HCT116 (cell line): ENCODE data around the gene EDN2. TPM values are rescaled to one million over a fixed set of nuclear protein-coding genes. Genes with fewer than 3 reads are reported as not detected.

Experiments used
- ATAC-seq: fragments of 200-7000 bp; cut with Tn5 transposase; 2 replicates; pipeline ENCODE4 v1.9.1; 2020; ENCODE audit warnings: mild to moderate bottlenecking, moderate library complexity
- BruUV-seq: library from RNA; stranded (reverse); fragments of 400-500 nt; replicated peaks from 2 replicates; lab custom pipeline; 2021; lab: Mats Ljungman, UMichigan
- CTCF ChIA-PET: fragments of 300-600 bp; sonication (Branson Sonifier 250); formaldehyde crosslinking; loops from one replicate; lab custom pipeline; 2021; ENCODE audit warnings: antibody characterized with exemption; lab: Charles Lee
- POLR2A ChIA-PET: fragments of 300-600, 350-600 bp; sonication (Branson Sonifier 250); formaldehyde crosslinking; loops from one replicate; lab custom pipeline; 2021; ENCODE audit warnings: antibody characterized with exemption; lab: Charles Lee
- RAD21 ChIA-PET, 2 experiments: fragments of 300-600 bp; sonication (Branson Sonifier 250); formaldehyde crosslinking; loops; one replicate each; lab custom pipeline; 2023; ENCODE audit warnings: low total read pairs in 2 of 2; ENCODE audit not compliant: uncharacterized antibody in 2 of 2, unreplicated experiment in 2 of 2, low non-redundant PET in 1 of 2; lab: Charles Lee
- DNase-seq: peaks from one replicate; pipeline ENCODE4 v3.0.0-alpha.2; 2010; ENCODE audit warnings: low read depth, low spot score
- H2AFZ ChIP-seq: fragments of 200-600 bp; shearing (Covaris generic), sonication (generic); 2 replicates; pipeline ENCODE4 v1.6.1; 2017; ENCODE audit warnings: low read depth, mixed run types, mixed read lengths, antibody characterized with exemption, low read length; ENCODE audit not compliant: poor library complexity, severe bottlenecking
- H3K27ac ChIP-seq: 2 replicates; pipeline ENCODE4 v1.5.1; 2012; ENCODE audit warnings: low read depth, low read length
- H3K27me3 ChIP-seq: fragments of 200-600 bp; sonication (generic); 2 replicates; pipeline ENCODE4 v1.6.1; 2016; ENCODE audit warnings: mixed run types, low read length, mixed read lengths; ENCODE audit not compliant: insufficient read depth
- H3K36me3 ChIP-seq, 2 experiments: fragments of 200-500 bp in 1 of 2; fragments of 200-600 bp in 1 of 2; sonication (Bioruptor generic) in 1 of 2; sonication (generic) in 1 of 2; 2 replicates each; pipeline versions ENCODE4 v1.5.1 to v1.6.1; 2014 to 2016; ENCODE audit warnings: low read length in 2 of 2, inconsistent platforms in 1 of 2, mixed read lengths in 1 of 2, mixed run types in 1 of 2; ENCODE audit not compliant: insufficient read depth in 2 of 2, control insufficient read depth in 1 of 2
- H3K4me1 ChIP-seq, 2 experiments: fragments of 200-600 bp in 1 of 2; sonication (generic) in 1 of 2; 2 replicates each; pipeline versions ENCODE4 v1.5.1 to v1.6.1; 2012 to 2017; ENCODE audit warnings: low read length in 2 of 2, inconsistent platforms in 1 of 2, mild to moderate bottlenecking in 1 of 2, mixed read lengths in 1 of 2, mixed run types in 1 of 2, moderate library complexity in 1 of 2; ENCODE audit not compliant: insufficient read depth in 2 of 2, control insufficient read depth in 1 of 2
- H3K4me2 ChIP-seq: fragments of 200-600 bp; sonication (generic); 2 replicates; pipeline ENCODE4 v1.6.1; 2017; ENCODE audit warnings: mixed run types, low read length, mixed read lengths
- H3K4me3 ChIP-seq, 2 experiments: fragments of 200-600 bp in 1 of 2; sonication (generic) in 1 of 2; replicated peaks in 1 of 2; 2 replicates each; pipeline ENCODE4 v1.5.1; 2011 to 2016; ENCODE audit warnings: low read length in 2 of 2, control low read depth in 1 of 2, low read depth in 1 of 2, mild to moderate bottlenecking in 1 of 2, mixed read lengths in 1 of 2, mixed run types in 1 of 2
- H3K79me2 ChIP-seq: fragments of 200-600 bp; sonication (generic); 2 replicates; pipeline ENCODE4 v1.6.1; 2017; ENCODE audit warnings: mild to moderate bottlenecking, mixed run types, low read length, moderate library complexity, mixed read lengths; ENCODE audit not compliant: insufficient read depth
- H3K9ac ChIP-seq: fragments of 200-600 bp; sonication (generic); 2 replicates; pipeline ENCODE4 v1.6.1; 2016; ENCODE audit warnings: low read length, mixed read lengths
- H3K9me2 ChIP-seq: fragments of 200-600 bp; sonication (generic), shearing (Covaris generic); 2 replicates; pipeline ENCODE4 v1.6.1; 2017; ENCODE audit warnings: mixed run types, mild to moderate bottlenecking, moderate library complexity; ENCODE audit not compliant: insufficient read depth
- H3K9me3 ChIP-seq, 2 experiments: fragments of 200-500 bp in 1 of 2; fragments of 200-600 bp in 1 of 2; sonication (Bioruptor generic) in 1 of 2; sonication (generic) in 1 of 2; 2 replicates each; pipeline ENCODE4 v1.6.1; 2014 to 2017; ENCODE audit warnings: low read length in 2 of 2, mixed read lengths in 2 of 2, inconsistent platforms in 1 of 2, low read depth in 1 of 2, mild to moderate bottlenecking in 1 of 2, mixed run types in 1 of 2, moderate library complexity in 1 of 2; ENCODE audit not compliant: control insufficient read depth in 1 of 2, insufficient read depth in 1 of 2
- H4K20me1 ChIP-seq: fragments of 200-600 bp; sonication (generic), shearing (Covaris generic); 2 replicates; pipeline ENCODE4 v1.6.1; 2017; ENCODE audit warnings: mixed run types, mild to moderate bottlenecking, moderate library complexity; ENCODE audit not compliant: insufficient read depth
- ATF3 ChIP-seq: IDR thresholded peaks from 2 replicates; pipeline ENCODE4 v1.6.1; 2012
- CBX3 ChIP-seq: IDR thresholded peaks from 2 replicates; pipeline ENCODE4 v1.6.1; 2012; ENCODE audit warnings: low read depth
- CEBPB ChIP-seq: IDR thresholded peaks from 2 replicates; pipeline ENCODE4 v1.6.1; 2012; ENCODE audit warnings: low read depth
- EZH2 ChIP-seq: fragments of 200-600 bp; sonication (generic); IDR thresholded peaks from 2 replicates; pipeline ENCODE4 v1.6.1; 2017; ENCODE audit warnings: antibody characterized with exemption, mixed run types
- EZH2phosphoT487 ChIP-seq: fragments of 200-600 bp; IDR thresholded peaks from 2 replicates; pipeline ENCODE4 v1.6.1; 2018; ENCODE audit warnings: antibody characterized with exemption, borderline replicate concordance
- POLR2A ChIP-seq: IDR thresholded peaks from 2 replicates; pipeline ENCODE4 v1.7.0; 2011; ENCODE audit warnings: borderline replicate concordance; ENCODE audit not compliant: insufficient read depth, insufficient read length; ENCODE audit errors: extremely low read depth
- POLR2AphosphoS5 ChIP-seq: IDR thresholded peaks from 2 replicates; pipeline ENCODE4 v1.6.1; 2011; ENCODE audit warnings: mild to moderate bottlenecking, low read depth, low read length, moderate library complexity
- RAD21 ChIP-seq: IDR thresholded peaks from 2 replicates; pipeline ENCODE4 v1.6.1; 2012; ENCODE audit warnings: low read depth, mild to moderate bottlenecking
- SP1 ChIP-seq: IDR thresholded peaks from 2 replicates; pipeline ENCODE4 v1.6.1; 2012; ENCODE audit warnings: low read depth
- SRF ChIP-seq: IDR thresholded peaks from 2 replicates; pipeline ENCODE4 v1.6.1; 2012; ENCODE audit warnings: low read depth
- TCF7L2 ChIP-seq: IDR thresholded peaks from 2 replicates; pipeline ENCODE4 v1.7.0; 2011; ENCODE audit warnings: borderline replicate concordance, inconsistent platforms; ENCODE audit not compliant: insufficient read depth, insufficient read length; ENCODE audit errors: extremely low read depth
- intact Hi-C: fragments of 100-400 bp; cut with micrococcal nuclease; formaldehyde crosslinking; loops from 2 replicates; pipeline ENCODE4 v1.10.0; 2022
- total RNA-seq: library from RNA; stranded (reverse); gene quantifications from one replicate; pipeline ENCODE4 v1.2.1, GENCODE V29; 2021; ENCODE audit not compliant: unreplicated experiment

EDN2 gene
- total RNA-seq, 1 experiment from 2014 or later, result not detected

GRCh38 chr1:41528726-41529605 is 44.5 kb upstream of the EDN2 start:
- ChIA-PET RAD21 (no interaction called here), POLR2A (no interaction called here), CTCF (no interaction called here)
- no peaks in the 10 kb centered on the region for H3K27me3 ChIP-seq
- H3K4me1 ChIP-seq, result no peaks in the 10 kb centered on the region
- H3K9ac ChIP-seq, result no peak overlapping the region
- no peak overlapping the region for H3K4me3 ChIP-seq
- no peak overlapping the region for H3K27ac ChIP-seq
- intact Hi-C loops, result no loop called here
- TF ChIP-seq EZH2 (no peak), POLR2AphosphoS5 (no peak), CBX3 (no peak), TCF7L2 (no peak), POLR2A (no peak), SP1 (no peak), ATF3 (no peak), RAD21 (no peak), SRF (no peak), EZH2phosphoT487 (no peak)
- DNase-seq (no peak), ATAC-seq (no peak)
- no peaks in the 10 kb centered on the region for H4K20me1 ChIP-seq
- no TSS peak for BruUV-seq
- no peaks in the 10 kb centered on the region for H3K9me3 ChIP-seq
- H3K36me3 ChIP-seq, result no peaks in the 10 kb centered on the region
- no peak overlapping the region for H2AFZ ChIP-seq
- no peak overlapping the region for H3K4me2 ChIP-seq
- no peaks in the 10 kb centered on the region for H3K79me2 ChIP-seq
- no peaks in the 10 kb centered on the region for H3K9me2 ChIP-seq

- RAD21 ChIA-PET, result no interaction called here
- no peak for TF ChIP-seq CEBPB
- TF ChIP-seq, all 23 proteins: peak for 0
- Histone ChIP-seq H2AFZ (no peak overlapping the region), H3K9ac (no peak overlapping the region), H3K4me2 (no peak overlapping the region), H3K4me3 (no peak overlapping the region), H3K27me3 (no peaks in the 10 kb centered on the region), H3K79me2 (no peaks in the 10 kb centered on the region), H3K9me2 (no peaks in the 10 kb centered on the region), H4K20me1 (no peaks in the 10 kb centered on the region), H3K9me3 (no peaks in the 10 kb centered on the region), H3K4me1 (no peaks in the 10 kb centered on the region), H3K27ac (no peak overlapping the region), H3K36me3 (no peaks in the 10 kb centered on the region)
- intact Hi-C loops, result no loop called here
- ChIA-PET CTCF (no interaction called here), POLR2A (no interaction called here)
- no peak for ATAC-seq
- no peak for DNase-seq
- BruUV-seq, result no TSS peak
Measured at GRCh38 chr1:41528106-41528505, 43.6 kb upstream of the EDN2 start.
